GM21528 (cell line): ENCODE measurements around the gene SNX9.
"Not testable (repeated sequence)": the region's sequence is repeated elsewhere in the genome, so short reads cannot be mapped to it uniquely, and the experiment has no call there.

Source experiments
- ATAC-seq: cut with Tn5 transposase; IDR thresholded peaks from one replicate; pipeline ENCODE4 v1.9.1; 2021; ENCODE audit warnings: mild to moderate bottlenecking, moderate library complexity; ENCODE audit not compliant: unreplicated experiment, low FRiP score

SNX9 gene

DNA sequence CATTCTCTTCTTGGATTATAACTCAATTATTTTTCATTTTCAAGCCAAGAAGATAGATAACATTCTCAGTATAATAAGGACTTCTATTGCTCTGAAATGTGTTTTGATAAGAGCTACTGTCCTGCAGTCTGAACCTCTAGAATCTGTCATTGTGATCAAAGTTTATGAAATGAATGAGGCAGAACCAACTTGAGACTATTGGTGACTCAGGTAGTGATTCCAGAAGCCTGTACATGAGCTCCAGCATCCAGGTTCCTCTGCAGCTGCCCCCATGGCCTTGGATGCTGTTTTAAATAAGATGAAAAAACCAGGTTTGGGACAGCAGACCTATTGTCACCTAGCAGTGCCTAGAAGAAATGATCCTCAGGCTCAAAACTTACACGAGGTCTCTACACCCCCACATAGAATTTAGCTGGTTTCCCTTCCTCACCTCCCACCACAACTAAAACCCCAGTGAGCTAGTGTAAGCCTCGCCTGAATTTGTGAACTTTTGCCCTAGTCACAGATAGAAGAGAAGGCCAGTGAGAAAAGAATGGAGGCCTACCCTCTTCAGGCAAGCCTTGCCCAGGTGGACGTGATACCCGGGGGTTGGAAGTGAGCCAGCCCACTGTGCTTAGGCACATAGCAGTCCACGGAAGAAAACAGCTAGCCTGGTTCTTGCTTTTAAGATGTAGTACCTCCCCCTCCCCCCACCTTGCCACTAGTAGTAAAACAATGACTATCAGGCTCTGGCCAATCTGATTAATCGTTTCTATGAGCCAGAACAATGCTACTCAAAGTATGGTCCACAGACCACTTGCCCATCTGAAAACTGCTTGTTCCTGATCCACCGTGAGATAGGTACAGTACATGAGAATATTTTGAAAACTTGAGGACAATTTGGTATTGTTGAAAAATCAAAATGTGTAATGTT lies 85.6 kb downstream of the SNX9 start:
- no peak for ATAC-seq

DNA sequence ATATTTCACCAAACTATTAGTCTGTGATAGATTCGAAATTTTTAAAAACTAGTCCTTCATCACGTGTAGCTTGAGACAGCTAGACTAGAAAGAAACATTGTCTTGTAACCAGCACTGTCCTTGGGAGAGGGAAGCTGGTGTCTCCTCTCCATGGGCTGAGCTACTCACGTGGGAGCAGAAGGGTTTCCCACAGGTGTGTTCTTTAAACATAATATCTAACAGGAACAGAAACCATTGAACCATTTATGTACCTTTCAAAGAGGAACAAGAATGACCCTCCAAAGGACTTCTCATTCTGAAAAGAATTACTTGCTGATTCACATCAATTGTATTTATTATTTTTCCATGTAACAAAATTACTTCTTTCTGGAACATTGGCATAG lies 86.2 kb downstream of the SNX9 start:
- ATAC-seq = no peak

DNA sequence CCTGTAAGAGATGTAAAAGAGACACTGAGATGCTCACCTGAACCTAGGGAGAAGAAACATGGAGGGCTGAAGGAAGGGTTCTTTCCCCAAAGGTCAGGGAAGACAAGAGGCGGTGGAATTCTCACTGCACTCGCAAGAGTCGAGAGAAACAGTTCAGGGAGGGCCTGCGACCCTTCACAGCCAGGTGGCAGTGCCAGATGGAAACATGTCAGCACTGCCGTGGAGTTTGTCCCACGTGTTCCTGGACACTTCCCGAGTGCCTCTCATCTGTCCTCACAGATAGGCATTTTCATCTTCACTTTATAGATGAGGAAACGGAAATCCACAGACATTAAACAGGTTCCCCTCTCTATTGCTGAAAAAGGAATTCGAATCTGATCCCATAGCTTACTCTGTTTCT lies 88.2 kb downstream of the SNX9 start:
- ATAC-seq = no peak

DNA sequence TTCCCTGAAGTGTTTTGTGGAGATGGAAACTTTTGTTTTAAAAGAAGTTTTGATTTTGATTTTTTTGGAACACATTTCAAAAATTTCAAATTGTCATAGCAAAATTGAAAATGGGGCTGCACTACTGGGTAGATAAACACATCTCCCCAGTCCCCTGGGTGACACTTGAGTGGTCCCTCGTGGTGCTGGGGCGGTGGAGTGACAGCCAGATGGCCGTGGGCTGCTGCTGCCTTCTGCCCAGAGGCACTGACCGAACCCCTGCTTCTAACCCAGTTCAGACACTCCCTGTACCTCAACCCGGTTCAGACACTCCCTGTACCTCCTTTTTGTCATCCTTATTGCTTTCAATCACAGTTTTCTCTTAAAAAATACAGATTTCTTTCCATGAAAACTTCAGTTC lies 88.7 kb downstream of the SNX9 start:
- ATAC-seq = no peak

DNA sequence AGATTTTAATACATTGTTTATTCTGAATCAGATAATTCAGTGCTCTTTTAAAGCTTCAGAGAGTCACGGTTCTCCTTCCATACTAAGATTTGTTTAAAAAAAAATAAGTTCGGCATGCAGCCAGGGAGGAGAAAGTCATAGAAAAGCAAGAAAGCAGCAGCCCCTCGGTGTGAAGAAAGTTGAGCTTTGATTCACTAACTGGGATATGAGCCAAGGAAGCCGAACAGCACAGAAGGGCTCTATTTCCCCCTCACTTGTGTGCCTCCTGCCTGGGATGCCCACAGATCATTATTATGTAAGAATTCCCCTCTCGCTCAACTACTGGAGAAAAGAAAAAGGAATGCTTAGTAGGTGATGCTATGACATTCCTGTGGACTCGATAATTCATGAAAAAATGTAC lies 89.3 kb downstream of the SNX9 start:
- ATAC-seq = no peak

DNA sequence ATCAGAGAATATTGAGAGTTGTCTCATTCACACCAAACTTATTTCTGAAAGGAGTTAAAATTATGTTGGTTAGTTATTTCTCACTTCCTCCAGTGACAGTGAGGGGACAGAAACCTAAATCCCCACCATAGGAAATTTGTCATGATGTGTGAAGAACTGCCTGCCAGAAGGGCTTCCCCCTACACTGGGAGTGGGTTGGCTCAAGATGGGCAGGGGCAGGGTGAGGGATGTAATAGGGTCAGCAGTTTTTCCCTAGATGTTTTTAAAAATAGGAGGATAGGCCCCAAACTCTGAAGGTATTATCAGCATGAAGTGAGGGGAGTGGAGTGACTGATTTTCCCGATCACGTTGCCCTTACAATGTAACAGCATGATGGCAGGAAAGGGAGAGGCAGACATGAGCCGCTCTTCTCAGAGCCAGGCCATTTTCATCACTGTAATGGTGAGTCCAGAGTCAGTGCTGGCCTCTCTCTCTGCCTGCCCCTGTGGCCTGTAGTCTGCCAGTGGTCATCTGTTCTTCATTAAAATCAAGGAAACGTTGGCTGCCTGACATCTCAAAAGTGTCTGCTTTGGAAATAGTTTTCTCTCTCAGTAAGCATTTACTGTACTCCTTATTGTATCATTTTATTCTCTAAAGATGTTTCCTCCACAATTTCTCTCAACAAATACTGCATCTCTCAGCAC lies 98.8 kb downstream of the SNX9 start:
- ATAC-seq = no peak

DNA sequence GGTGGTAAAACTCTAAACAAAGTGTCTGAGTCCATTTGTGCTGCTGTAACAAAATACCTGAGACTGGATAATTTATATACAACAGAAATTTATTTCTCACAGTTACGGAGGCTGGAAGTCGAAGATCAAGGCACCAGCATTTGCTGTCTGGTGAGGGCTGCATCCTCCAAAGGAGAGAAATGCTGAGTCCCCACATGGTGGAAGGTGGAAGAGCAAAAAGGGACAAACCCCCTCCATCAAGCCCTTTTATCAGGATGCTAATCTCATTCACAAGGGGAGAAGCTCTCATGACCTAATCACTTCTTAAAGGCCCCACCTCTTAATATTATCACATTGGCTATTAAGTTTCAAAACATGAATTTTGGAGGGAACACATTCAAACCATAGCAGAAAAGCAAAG lies 102.7 kb downstream of the SNX9 start:
- no peak for ATAC-seq

DNA sequence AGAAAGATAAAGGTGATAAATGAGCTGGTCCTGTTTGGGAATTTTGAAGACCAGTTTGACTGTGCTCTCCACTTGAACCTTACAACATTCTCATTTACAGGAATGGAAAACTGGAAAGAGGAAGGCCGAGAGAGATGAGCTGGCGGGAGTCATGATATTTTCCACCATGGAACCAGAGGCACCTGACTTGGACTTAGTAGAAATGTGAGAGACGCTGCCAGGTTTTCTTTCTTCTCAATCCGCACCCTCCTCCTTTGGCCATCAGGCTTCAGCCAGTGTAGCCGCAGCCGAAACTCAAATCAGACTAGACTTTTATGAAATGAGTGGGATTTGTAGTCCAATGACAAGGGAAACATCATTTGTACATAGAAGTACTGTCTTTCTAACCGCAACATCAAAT lies 104.0 kb downstream of the SNX9 start:
- no peak for ATAC-seq

DNA sequence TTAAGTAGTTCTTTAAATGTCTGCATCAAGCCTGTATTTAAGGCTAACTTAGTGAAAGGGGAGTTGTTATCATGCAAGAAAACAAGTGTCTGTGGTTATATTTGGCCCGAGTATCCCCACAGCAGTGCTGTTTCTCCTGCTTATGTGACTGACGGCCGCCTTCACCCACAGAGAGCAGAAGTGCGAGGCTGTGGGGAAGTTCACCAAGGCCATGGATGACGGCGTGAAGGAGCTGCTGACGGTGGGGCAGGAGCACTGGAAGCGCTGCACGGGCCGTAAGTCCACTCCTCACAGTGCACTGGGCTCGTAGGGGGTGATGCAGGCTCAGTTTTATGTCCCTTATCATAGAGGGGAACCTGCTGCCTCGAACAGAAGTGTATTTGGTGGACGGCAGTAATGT lies 105.4 kb downstream of the SNX9 start:
- ATAC-seq = no peak

DNA sequence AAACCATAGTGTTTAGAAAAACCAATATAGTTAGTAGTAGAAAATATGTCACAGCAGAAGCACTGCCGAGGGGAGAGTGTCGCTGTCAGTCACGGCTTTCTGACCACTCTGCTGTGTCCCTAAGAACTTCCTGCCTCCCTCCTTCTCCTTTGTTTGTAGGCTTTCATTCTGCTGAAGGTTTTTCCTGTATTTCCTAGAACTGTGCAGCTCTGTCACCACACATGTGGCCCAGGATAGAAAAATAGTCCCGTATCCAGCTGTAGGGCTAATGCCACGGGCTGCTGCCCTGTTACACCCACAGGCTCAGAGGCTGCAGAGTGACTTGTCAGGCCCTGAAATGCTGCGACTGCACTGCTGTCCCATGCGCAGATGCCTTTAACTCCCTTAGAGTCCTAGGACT lies 106.0 kb downstream of the SNX9 start:
- no peak for ATAC-seq

DNA sequence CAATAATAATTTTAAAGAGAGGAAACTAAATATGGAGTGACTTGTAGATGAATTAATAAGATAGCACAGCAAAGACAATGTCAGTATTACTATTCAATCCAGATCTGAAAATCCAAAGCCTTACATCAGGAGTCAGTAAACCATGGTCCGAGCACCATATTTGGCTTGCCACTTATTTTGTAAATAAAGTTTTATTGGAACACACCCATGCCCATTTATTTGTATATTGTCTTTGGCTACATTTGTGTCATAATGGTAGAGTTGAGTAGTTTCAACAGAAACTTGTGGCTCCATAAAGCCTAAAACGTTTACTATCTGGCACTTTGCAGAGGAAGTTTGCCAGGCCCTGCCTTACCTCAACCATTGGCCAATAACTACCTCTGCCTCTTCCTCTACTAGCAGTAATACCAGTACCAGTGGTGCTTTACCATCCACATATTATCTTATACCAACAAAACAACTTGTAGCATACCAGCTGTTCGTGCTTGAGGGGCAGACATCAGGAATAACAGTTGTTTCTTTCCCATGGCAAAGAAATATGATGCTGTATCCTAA lies 106.8 kb downstream of the SNX9 start:
- ATAC-seq = no peak

DNA sequence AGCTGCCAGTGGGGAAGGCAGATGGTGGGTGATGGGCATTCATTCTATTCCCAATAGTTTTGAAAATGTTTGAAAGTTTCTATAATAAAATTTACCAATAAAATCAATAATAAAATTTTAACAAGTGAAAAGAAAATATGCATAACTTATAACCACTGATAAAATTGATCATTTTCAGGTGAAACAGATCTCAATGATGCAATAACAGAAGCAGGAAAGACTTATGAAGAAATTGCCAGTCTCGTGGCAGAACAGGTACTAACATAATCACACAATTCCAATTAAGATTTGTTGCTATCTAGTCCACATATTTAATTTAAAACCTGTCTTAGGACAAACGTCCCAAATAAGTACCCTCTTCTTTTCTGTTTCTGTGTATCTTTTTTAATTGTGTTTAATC lies 112.7 kb downstream of the SNX9 start:
- no peak for ATAC-seq

DNA sequence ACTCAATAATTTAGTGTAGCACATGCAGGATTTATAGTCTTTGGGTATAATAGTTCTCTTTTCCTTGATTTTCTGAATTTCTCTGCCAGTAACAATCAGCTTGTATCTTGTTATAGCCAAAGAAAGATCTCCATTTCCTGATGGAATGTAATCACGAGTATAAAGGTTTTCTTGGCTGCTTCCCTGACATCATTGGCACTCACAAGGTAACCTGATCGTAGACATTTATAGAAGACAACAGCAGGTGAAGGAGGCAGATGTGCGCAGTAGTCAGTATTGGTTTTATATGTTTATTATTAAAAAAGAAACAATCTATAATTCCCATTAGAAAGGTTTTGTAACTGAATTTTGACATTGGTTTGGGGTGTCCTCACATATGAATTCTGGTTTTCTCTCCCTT lies 114.3 kb downstream of the SNX9 start:
- ATAC-seq = no peak

DNA sequence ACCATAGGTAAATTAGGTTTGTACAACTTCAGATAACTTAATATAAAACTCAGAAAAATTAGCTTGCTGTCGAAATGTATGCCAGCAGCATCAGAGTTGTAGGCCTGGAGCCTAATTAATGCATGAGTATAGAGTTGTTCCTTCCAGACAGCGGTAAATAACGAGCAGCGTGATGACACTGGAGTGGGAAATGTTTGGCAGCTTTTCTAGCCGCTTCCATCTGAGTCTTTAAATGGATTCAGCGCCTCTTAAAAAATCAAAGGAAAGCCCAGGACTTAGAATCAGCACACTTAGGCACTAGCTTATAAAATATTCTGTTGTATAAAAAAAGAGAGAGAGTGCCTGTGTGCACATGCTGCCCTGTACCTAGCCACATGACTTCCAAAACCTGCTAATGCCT lies 114.9 kb downstream of the SNX9 start:
- no peak for ATAC-seq

DNA sequence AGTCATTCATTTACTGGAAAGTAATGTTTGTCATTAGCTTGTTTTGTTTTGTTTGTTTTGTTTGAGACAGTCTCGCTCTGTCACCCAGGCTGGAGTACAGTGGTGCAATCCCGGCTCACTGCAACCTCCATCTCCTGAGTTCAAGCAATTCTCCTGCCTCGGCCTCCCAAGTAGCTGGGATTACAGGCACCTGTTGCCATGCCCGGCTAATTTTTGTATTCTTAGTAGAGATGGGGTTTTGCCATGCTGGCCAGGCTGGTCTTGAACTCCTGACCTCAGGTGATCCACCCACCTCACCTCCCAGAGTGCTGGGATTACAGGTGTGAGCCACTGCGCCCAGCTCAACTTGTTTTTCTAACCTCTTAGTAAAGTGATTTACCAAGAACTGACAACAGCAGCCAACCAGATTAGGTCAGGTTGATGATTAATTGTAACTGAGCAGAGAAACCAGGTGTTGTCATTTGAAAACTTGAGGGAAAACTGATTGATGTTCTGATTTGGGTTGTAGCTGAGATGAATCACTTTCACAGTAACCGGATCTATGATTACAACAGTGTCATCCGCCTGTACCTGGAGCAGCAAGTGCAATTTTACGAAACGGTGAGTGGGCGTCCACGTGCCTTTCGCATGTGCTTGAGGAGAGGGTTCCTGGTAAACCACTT lies 117.5 kb downstream of the SNX9 start:
- not testable (repeated sequence) for ATAC-seq

DNA sequence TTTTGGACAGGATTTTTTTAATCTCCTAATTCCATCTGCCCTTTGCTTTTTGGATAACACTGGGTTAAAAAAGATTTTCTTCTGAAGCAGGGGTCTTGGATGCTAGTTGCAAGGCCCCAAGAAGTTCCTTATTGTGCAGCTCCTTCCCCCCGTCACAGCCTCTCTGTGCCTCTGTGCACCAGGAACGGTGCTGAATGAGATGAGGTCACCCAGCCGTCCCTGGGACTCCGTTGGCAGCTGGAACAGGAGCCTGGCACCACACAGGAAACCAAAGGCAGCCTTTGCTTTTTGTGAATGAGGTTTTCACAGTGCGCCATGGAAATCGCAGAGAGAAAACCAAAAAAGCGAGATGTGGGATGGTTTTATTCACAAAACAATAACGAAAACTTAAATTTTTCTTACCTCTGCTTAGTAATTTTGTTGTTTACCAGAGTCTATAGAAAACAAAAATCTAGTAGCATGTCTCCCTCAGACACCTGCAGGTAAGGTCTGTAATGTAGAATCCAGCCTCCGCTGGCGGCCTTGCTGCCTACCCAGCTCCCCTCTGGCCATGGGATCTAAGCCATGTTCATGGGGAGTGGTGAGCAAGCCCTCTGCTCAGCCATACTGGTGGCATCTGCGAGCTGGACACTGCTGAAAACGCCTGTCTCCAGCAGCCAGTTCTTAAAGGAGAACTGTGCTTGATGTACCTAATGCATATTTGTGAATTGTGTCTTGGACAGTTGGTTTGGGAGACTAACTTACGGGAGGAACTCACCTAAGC lies 118.2 kb downstream of the SNX9 start:
- no peak for ATAC-seq

DNA sequence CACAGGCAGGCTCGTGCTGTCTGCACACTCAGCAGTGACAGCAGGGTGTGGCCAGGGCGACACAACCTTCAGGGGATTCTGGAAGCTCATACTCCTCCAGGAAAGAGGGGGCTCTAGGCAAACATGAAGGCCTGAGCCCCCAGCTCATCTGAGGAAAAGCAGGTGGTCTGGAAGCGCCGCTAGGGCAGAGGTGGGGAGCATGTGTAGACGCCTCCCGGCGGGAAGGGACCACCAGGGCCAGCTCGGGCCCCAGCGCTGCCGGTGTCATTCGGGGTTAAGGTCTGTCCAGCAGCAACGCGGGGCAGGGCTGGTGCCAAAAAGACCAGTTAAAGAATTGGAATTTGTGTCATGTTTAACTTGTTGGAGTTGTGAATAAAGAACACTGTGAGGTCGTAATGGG lies 119.3 kb downstream of the SNX9 start:
- ATAC-seq = no peak

DNA sequence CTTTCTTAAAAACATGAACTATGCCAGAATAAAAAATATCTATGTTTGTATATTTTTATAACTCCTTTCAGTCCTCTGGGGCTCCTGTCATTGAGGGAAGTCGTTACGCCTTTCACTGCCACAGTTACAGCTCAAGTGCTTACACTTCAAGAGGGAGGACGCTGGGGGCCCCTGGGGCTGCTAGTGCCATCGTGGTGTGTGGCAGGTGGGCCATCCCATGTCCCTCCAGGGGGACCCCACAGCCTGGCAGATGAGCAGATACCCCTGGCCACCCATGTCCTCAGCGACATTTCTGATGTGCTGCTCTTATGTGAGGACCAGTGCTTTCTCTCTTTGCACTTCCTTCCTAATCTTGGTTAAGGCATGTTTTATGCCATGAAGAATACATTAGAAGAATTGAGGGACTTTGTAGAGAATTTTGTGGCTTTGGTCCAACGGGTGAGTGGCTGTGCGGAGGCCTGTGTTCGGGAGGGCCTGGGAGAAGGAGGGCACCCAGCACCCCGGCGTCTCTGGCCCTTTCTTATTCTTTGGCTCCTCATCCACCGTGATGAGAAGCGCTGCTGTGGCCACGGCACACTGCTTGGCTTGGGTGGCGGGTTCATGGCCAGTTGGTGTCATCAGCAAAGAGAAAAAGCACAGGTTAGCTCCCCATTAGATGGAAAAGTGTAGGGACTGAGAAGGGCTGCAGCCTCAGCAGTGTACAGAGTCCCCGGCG lies 120.4 kb downstream of the SNX9 start:
- ATAC-seq = no peak

DNA sequence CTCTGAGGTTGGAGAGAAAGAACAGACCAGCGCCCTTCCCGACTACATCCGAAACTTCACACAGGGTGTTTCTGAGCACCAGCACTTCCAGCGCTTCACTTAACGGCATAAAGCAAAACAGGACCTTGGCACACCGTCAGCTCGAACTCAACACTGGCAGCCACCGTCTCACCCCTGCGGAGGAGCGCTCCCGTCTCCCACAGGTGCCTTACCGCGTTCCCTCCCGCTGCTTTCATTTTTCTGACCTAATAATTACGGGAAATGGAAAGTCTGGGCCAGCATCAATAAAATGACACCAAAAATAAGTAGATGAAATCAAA lies 120.9 kb downstream of the SNX9 start:
- ATAC-seq = no peak
